KMS-11 (cell line): Measurements from ENCODE around the gene KCNQ1OT1.

Experiments
- H2AFZ ChIP-seq: fragments of 200-600 bp; sonication (generic); 2 replicates; pipeline ENCODE4 v1.6.1; 2016; ENCODE audit warnings: antibody characterized with exemption, mixed run types, low read depth
- H3K27ac ChIP-seq: fragments of 200-600 bp; sonication (generic); 2 replicates; pipeline ENCODE4 v1.6.1; 2016; ENCODE audit warnings: mild to moderate bottlenecking, mixed run types
- H3K27me3 ChIP-seq: fragments of 200-600 bp; sonication (generic); 2 replicates; pipeline ENCODE4 v1.6.1; 2017; ENCODE audit warnings: mild to moderate bottlenecking, low read depth, mixed run types, moderate library complexity; ENCODE audit not compliant: insufficient read depth
- H3K36me3 ChIP-seq: fragments of 200-600 bp; sonication (generic); 2 replicates; pipeline ENCODE4 v1.6.1; 2017; ENCODE audit warnings: mild to moderate bottlenecking, mixed run types; ENCODE audit not compliant: insufficient read depth
- H3K4me1 ChIP-seq: fragments of 200-600 bp; sonication (generic); 2 replicates; pipeline ENCODE4 v1.6.1; 2016; ENCODE audit warnings: mild to moderate bottlenecking, low read depth, mixed run types; ENCODE audit not compliant: poor library complexity, severe bottlenecking
- H3K4me2 ChIP-seq: fragments of 200-600 bp; sonication (generic); 2 replicates; pipeline ENCODE4 v1.7.0; 2016; ENCODE audit warnings: mild to moderate bottlenecking, mixed run types
- H3K4me3 ChIP-seq: fragments of 200-600 bp; sonication (generic); IDR thresholded peaks from 2 replicates; pipeline ENCODE4 v1.6.1; 2017; ENCODE audit warnings: low read depth, low read length, mixed read lengths; ENCODE audit not compliant: insufficient read depth
- H3K79me2 ChIP-seq: fragments of 200-600 bp; sonication (generic); 2 replicates; pipeline ENCODE4 v1.6.1; 2016; ENCODE audit warnings: low read depth, mixed run types; ENCODE audit not compliant: insufficient read depth
- H3K9ac ChIP-seq: fragments of 200-600 bp; sonication (generic); 2 replicates; pipeline ENCODE4 v1.6.1; 2016; ENCODE audit warnings: mild to moderate bottlenecking, mixed run types
- H4K20me1 ChIP-seq: fragments of 200-600 bp; sonication (generic); 2 replicates; pipeline ENCODE4 v1.6.1; 2016; ENCODE audit warnings: mild to moderate bottlenecking, mixed run types; ENCODE audit not compliant: insufficient read depth
- CTCF ChIP-seq: fragments of 200-600 bp; sonication (generic); conservative IDR thresholded peaks from 2 replicates; pipeline ENCODE4 v1.6.1; 2017; ENCODE audit warnings: low read depth, mild to moderate bottlenecking, antibody characterized with exemption, low read length, moderate library complexity, mixed read lengths

The KCNQ1OT1 gene

GRCh38 chr11:2740275-2740940 is 40.6 kb upstream of the KCNQ1OT1 start:
- TF ChIP-seq CTCF, result no peak
- Histone ChIP-seq H2AFZ (no peak overlapping the region), H4K20me1 (no peaks in the 10 kb centered on the region)

GRCh38 chr11:2739531-2740274 is 39.9 kb upstream of the KCNQ1OT1 start:
- no peaks in the 10 kb centered on the region for H4K20me1 ChIP-seq
- H3K4me1 ChIP-seq, result no peaks in the 10 kb centered on the region
- no peak overlapping the region for H3K9ac ChIP-seq
- H2AFZ ChIP-seq, result no peak overlapping the region
- no peak for TF ChIP-seq CTCF
- no peak overlapping the region for H3K4me2 ChIP-seq
- H3K27ac ChIP-seq, result no peak overlapping the region
- H3K36me3 ChIP-seq, result no peaks in the 10 kb centered on the region
- H3K4me3 ChIP-seq, result no peak overlapping the region
- H3K27me3 ChIP-seq, result no peaks in the 10 kb centered on the region
- H3K79me2 ChIP-seq, result no peaks in the 10 kb centered on the region

More at GRCh38 chr11:2740275-2740940, 40.6 kb upstream of the KCNQ1OT1 start:
- Histone ChIP-seq H3K79me2 (no peaks in the 10 kb centered on the region), H3K27ac (no peak overlapping the region), H3K4me2 (no peak overlapping the region), H3K27me3 (no peaks in the 10 kb centered on the region), H3K4me1 (no peaks in the 10 kb centered on the region), H3K9ac (no peak overlapping the region), H3K4me3 (no peak overlapping the region), H3K36me3 (no peaks in the 10 kb centered on the region)

- no peaks in the 10 kb centered on the region for H3K79me2 ChIP-seq
Measured at GRCh38 chr11:2738551-2739431, 39.0 kb upstream of the KCNQ1OT1 start.

More at GRCh38 chr11:2738551-2739431, 39.0 kb upstream of the KCNQ1OT1 start:
- no peaks in the 10 kb centered on the region for H3K27me3 ChIP-seq
- H3K4me3 ChIP-seq, result no peak overlapping the region
- H3K9ac ChIP-seq, result no peak overlapping the region
- no peaks in the 10 kb centered on the region for H4K20me1 ChIP-seq
- no peak overlapping the region for H3K27ac ChIP-seq
- no peak overlapping the region for H3K4me2 ChIP-seq
- no peaks in the 10 kb centered on the region for H3K36me3 ChIP-seq
- H2AFZ ChIP-seq, result no peak overlapping the region
- no peak for TF ChIP-seq CTCF
- no peaks in the 10 kb centered on the region for H3K4me1 ChIP-seq
